ENCODE measurements around the gene TMEM271.
"Not testable (repeated sequence)": the region's sequence is repeated elsewhere in the genome, so short reads cannot be mapped to it uniquely, and the experiment has no call there.

The TMEM271 gene

DNA sequence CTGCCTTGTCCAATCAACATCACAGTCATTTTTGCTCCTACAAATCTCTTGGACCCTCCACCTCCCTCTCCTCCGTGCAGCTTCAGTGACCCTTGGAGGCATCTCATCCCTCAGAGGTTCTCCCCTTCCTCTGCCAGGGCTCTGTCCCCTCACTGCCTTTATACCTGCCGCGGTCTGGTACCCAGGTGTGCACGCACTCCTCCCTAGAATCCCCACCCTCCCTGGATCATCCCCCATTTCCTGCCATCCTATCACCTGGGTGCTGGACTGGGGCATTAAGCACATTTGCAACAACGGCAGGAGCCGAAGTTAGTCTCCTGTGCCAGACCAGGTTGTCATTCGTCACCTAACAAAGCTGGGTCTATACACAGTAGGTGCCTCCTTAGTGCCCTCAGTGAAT, 10.1 kb downstream of the TMEM271 start:
- H3K4me2 ChIP-seq = no peak overlapping the region
- H3K27ac ChIP-seq = no peak overlapping the region
- H3K9ac ChIP-seq = no peak overlapping the region
- H3K4me3 ChIP-seq (IDR thresholded peaks at IDR 0.05; ENCODE audit: insufficient read depth, low read depth, low read length) = no peak overlapping the region
- H3K36me3 ChIP-seq (ENCODE audit: insufficient read depth) = no peaks in the 10 kb centered on the region
- no peaks in the 10 kb centered on the region for H3K79me2 ChIP-seq (ENCODE audit: insufficient read depth, low read depth)
- H4K20me1 ChIP-seq (ENCODE audit: insufficient read depth) = no peaks in the 10 kb centered on the region
- H3K27me3 ChIP-seq (ENCODE audit: insufficient read depth, low read depth) = no peaks in the 10 kb centered on the region
- no peak overlapping the region for H2AFZ ChIP-seq (ENCODE audit: low read depth)
- H3K4me1 ChIP-seq (ENCODE audit: low read depth, poor library complexity, severe bottlenecking) = no peaks in the 10 kb centered on the region
- TF ChIP-seq, protein P1, sequence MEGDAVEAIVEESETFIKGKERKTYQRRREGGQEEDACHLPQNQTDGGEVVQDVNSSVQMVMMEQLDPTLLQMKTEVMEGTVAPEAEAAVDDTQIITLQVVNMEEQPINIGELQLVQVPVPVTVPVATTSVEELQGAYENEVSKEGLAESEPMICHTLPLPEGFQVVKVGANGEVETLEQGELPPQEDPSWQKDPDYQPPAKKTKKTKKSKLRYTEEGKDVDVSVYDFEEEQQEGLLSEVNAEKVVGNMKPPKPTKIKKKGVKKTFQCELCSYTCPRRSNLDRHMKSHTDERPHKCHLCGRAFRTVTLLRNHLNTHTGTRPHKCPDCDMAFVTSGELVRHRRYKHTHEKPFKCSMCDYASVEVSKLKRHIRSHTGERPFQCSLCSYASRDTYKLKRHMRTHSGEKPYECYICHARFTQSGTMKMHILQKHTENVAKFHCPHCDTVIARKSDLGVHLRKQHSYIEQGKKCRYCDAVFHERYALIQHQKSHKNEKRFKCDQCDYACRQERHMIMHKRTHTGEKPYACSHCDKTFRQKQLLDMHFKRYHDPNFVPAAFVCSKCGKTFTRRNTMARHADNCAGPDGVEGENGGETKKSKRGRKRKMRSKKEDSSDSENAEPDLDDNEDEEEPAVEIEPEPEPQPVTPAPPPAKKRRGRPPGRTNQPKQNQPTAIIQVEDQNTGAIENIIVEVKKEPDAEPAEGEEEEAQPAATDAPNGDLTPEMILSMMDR (conservative IDR thresholded peaks at IDR 0.05; ENCODE audit: low read depth, low read length) = no peak

DNA sequence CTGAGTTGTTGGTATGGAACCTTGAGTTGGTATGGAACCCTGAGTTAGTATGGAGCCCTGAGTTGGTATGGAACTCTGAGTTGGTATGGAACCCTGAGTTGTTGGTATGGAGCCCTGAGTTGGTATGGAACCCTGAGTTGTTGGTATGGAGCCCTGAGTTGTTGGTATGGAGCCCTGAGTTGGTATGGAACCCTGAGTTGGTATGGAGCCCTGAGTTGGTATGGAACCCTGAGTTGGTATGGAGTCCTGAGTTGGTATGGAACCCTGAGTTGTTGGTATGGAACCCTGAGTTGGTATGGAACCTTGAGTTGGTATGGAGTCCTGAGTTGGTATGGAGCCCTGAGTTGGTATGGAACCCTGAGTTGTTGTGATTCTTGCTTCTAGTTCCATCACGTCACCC, 10.5 kb downstream of the TMEM271 start:
- not testable (repeated sequence) for H3K9ac ChIP-seq; H4K20me1 ChIP-seq (ENCODE audit: insufficient read depth); H3K27ac ChIP-seq; H3K36me3 ChIP-seq (ENCODE audit: insufficient read depth); H3K4me1 ChIP-seq (ENCODE audit: low read depth, poor library complexity, severe bottlenecking); H3K4me3 ChIP-seq (IDR thresholded peaks at IDR 0.05; ENCODE audit: insufficient read depth, low read depth, low read length); H3K27me3 ChIP-seq (ENCODE audit: insufficient read depth, low read depth); H3K4me2 ChIP-seq; H3K79me2 ChIP-seq (ENCODE audit: insufficient read depth, low read depth); H2AFZ ChIP-seq (ENCODE audit: low read depth)

DNA sequence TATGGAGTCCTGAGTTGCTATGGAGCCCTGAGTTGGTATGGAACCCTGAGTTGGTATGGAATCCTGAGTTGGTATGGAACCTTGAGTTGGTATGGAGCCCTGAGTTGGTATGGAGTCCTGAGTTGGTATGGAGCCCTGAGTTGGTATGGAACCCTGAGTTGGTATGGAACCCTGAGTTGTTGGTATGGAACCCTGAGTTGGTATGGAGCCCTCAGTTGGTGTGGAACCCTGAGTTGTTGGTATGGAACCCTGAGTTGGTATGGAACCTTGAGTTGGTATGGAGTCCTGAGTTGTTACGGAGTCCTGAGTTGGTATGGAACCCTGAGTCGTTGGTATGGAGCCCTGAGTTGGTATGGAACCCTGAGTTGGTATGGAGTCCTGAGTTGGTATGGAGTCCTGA, 13.6 kb downstream of the TMEM271 start:
- H3K4me3 ChIP-seq (IDR thresholded peaks at IDR 0.05; ENCODE audit: insufficient read depth, low read depth, low read length); H4K20me1 ChIP-seq (ENCODE audit: insufficient read depth); H3K9ac ChIP-seq; H2AFZ ChIP-seq (ENCODE audit: low read depth); H3K36me3 ChIP-seq (ENCODE audit: insufficient read depth); H3K4me1 ChIP-seq (ENCODE audit: low read depth, poor library complexity, severe bottlenecking); H3K79me2 ChIP-seq (ENCODE audit: insufficient read depth, low read depth); H3K27ac ChIP-seq; H3K4me2 ChIP-seq; H3K27me3 ChIP-seq (ENCODE audit: insufficient read depth, low read depth): not testable (repeated sequence)

DNA sequence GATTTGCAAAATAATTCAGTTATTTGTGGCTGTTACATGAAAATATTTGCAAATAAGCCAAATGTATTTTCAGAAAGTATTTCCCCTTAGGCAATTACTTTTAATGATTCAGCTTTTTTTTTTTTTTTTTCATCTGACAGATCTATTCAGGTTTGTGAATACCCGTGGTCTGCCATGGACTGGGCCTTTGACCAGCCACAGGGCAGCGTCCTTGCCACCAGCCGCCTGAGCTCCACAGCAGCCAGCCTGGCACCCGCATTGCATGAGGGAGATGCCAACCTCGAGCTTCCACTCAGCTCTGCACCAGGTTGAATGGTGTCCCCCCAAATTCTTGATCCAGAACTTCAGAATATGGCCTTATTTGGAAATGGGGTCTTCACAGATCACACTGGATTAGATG, 14.7 kb downstream of the TMEM271 start:
- Histone ChIP-seq H3K27ac (no peak overlapping the region), H3K4me3 (IDR thresholded peaks at IDR 0.05; ENCODE audit: insufficient read depth, low read depth, low read length) (no peak overlapping the region), H3K79me2 (ENCODE audit: insufficient read depth, low read depth) (no peaks in the 10 kb centered on the region), H3K9ac (no peak overlapping the region), H4K20me1 (ENCODE audit: insufficient read depth) (no peaks in the 10 kb centered on the region), H2AFZ (ENCODE audit: low read depth) (no peak overlapping the region), H3K4me2 (no peak overlapping the region), H3K36me3 (ENCODE audit: insufficient read depth) (no peaks in the 10 kb centered on the region), H3K4me1 (ENCODE audit: low read depth, poor library complexity, severe bottlenecking) (no peaks in the 10 kb centered on the region), H3K27me3 (ENCODE audit: insufficient read depth, low read depth) (no peaks in the 10 kb centered on the region)
- TF ChIP-seq, protein P1 (conservative IDR thresholded peaks at IDR 0.05; ENCODE audit: low read depth, low read length) = no peak

DNA sequence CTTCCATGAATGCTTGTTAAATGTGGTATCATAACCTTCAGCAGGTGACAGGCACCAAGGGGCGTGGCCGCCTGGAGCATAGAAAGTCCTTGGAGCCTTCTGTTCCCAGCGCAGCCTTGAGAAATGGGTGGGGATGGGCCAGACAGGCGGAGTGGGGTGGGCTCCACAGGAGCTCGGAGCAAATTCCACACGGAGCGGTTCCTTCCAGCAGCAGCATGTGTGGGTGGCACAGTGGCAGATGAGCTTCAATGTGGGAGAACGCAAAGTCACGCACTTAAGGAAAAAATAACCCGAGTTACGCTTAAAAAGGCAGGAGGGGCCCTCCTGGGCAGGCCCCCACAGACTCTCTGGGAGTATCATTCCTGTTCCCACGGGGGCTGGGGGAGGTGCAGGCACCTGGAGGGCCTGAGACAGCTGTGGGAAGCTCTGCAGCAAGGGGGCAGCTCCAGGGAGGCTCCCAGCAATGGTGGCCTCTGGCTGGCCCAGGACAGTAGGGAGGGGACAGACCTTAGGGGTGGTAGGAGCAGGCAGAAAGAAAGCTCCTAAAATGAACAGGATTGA, 15.3 kb downstream of the TMEM271 start:
- Histone ChIP-seq H3K4me1 (ENCODE audit: low read depth, poor library complexity, severe bottlenecking) (no peaks in the 10 kb centered on the region), H3K4me2 (no peak overlapping the region), H3K27ac (no peak overlapping the region), H2AFZ (ENCODE audit: low read depth) (no peak overlapping the region), H3K27me3 (ENCODE audit: insufficient read depth, low read depth) (no peaks in the 10 kb centered on the region), H3K79me2 (ENCODE audit: insufficient read depth, low read depth) (no peaks in the 10 kb centered on the region), H3K4me3 (IDR thresholded peaks at IDR 0.05; ENCODE audit: insufficient read depth, low read depth, low read length) (no peak overlapping the region), H3K9ac (no peak overlapping the region), H3K36me3 (ENCODE audit: insufficient read depth) (no peaks in the 10 kb centered on the region), H4K20me1 (ENCODE audit: insufficient read depth) (no peaks in the 10 kb centered on the region)
- TF ChIP-seq, protein P1 (conservative IDR thresholded peaks at IDR 0.05; ENCODE audit: low read depth, low read length) = no peak
